GM18519 (cell line): ENCODE measurements around the gene CDH13.

Source experiments
- ATAC-seq: cut with Tn5 transposase; IDR thresholded peaks from one replicate; pipeline ENCODE4 v1.9.1; 2021; ENCODE audit warnings: mild to moderate bottlenecking, moderate library complexity; ENCODE audit not compliant: unreplicated experiment, low FRiP score

Gene CDH13

GRCh38 chr16:83013071-83013470, 386.3 kb downstream of the CDH13 start:
- no peak for ATAC-seq

GRCh38 chr16:83019963-83020362, 393.2 kb downstream of the CDH13 start:
- ATAC-seq = no peak

- ATAC-seq = no peak
Measured at GRCh38 chr16:83021045-83021444, 394.3 kb downstream of the CDH13 start.

- ATAC-seq = no peak
Measured at GRCh38 chr16:83021746-83022145, 395.0 kb downstream of the CDH13 start.

- ATAC-seq = no peak
Measured at GRCh38 chr16:83023011-83023410, 396.2 kb downstream of the CDH13 start.

- ATAC-seq = no peak
Measured at GRCh38 chr16:83023640-83024039, 396.9 kb downstream of the CDH13 start.

- ATAC-seq = no peak
Measured at GRCh38 chr16:83027973-83028372, 401.2 kb downstream of the CDH13 start.

GRCh38 chr16:83029467-83029866, 402.7 kb downstream of the CDH13 start:
- no peak for ATAC-seq

GRCh38 chr16:83031524-83031923, 404.8 kb downstream of the CDH13 start:
- ATAC-seq = no peak

- no peak for ATAC-seq
Measured at GRCh38 chr16:83037102-83037501, 410.3 kb downstream of the CDH13 start.

- ATAC-seq = no peak
Measured at GRCh38 chr16:83037884-83038283, 411.1 kb downstream of the CDH13 start.

- no peak for ATAC-seq
Measured at GRCh38 chr16:83040174-83040573, 413.4 kb downstream of the CDH13 start.

- no peak for ATAC-seq
Measured at GRCh38 chr16:83044589-83044988, 417.8 kb downstream of the CDH13 start.

- no peak for ATAC-seq
Measured at GRCh38 chr16:83045790-83046189, 419.0 kb downstream of the CDH13 start.

- no peak for ATAC-seq
Measured at GRCh38 chr16:83046664-83047063, 419.9 kb downstream of the CDH13 start.

GRCh38 chr16:83051451-83051850, 424.7 kb downstream of the CDH13 start:
- no peak for ATAC-seq

GRCh38 chr16:83054283-83054682, 427.5 kb downstream of the CDH13 start:
- no peak for ATAC-seq

- no peak for ATAC-seq
Measured at GRCh38 chr16:83058376-83058775, 431.6 kb downstream of the CDH13 start.

- ATAC-seq = no peak
Measured at GRCh38 chr16:83059237-83059636, 432.5 kb downstream of the CDH13 start.

- ATAC-seq = no peak
Measured at GRCh38 chr16:83066011-83066410, 439.2 kb downstream of the CDH13 start.

GRCh38 chr16:83066881-83067280, 440.1 kb downstream of the CDH13 start:
- no peak for ATAC-seq

GRCh38 chr16:83068686-83069085, 441.9 kb downstream of the CDH13 start:
- no peak for ATAC-seq

- no peak for ATAC-seq
Measured at GRCh38 chr16:83070416-83071209, 443.8 kb downstream of the CDH13 start.
